ENCODE data around the gene IL12A. TPM values are rescaled to one million over a fixed set of nuclear protein-coding genes. Genes with fewer than 3 reads are reported as not detected.

The IL12A gene
- total RNA-seq, 1 donor from 2014 or later = 6.6 TPM

DNA sequence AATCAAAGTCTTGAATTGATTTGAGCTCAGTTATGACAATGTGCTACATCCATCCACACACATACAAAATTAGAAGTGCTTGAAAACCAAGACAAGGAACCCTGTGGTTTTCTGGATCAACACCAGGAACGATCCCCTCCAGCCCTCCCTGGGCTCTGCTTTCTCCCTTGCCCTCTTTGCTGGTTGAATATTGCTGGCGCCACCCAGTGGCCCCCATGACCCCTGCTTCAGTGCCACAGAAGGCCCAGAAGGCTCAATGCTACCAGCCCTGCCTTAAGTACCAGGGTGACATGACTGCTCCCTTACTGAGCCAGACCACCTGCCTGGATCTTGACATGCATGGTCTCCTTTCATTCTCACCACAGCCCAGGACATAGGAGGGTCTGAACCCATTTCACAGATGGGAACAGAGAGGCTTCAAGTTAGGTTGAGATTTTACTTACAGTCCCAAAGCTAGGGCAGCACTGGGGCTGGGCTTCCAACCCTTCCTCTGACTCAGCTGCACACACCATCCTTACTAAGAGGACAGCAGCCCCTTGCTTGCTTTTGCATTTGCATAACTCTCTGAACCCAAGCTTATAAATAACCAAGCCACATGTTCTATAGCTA, 15.0 kb downstream of the IL12A start:
- no peak overlapping the region for H3K27ac ChIP-seq
- no peaks in the 10 kb centered on the region for H3K9me3 ChIP-seq
- intact Hi-C loops (cut with DNase I) = loop anchor here (10.0 kb wide), 1 partner anchor 189 kb away; no protein-coding TSS in a partner anchor
- TF ChIP-seq, protein P1, sequence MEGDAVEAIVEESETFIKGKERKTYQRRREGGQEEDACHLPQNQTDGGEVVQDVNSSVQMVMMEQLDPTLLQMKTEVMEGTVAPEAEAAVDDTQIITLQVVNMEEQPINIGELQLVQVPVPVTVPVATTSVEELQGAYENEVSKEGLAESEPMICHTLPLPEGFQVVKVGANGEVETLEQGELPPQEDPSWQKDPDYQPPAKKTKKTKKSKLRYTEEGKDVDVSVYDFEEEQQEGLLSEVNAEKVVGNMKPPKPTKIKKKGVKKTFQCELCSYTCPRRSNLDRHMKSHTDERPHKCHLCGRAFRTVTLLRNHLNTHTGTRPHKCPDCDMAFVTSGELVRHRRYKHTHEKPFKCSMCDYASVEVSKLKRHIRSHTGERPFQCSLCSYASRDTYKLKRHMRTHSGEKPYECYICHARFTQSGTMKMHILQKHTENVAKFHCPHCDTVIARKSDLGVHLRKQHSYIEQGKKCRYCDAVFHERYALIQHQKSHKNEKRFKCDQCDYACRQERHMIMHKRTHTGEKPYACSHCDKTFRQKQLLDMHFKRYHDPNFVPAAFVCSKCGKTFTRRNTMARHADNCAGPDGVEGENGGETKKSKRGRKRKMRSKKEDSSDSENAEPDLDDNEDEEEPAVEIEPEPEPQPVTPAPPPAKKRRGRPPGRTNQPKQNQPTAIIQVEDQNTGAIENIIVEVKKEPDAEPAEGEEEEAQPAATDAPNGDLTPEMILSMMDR (IDR thresholded peaks at IDR 0.05) = peak in 1 of 3 experiments; percentile 9
- TF ChIP-seq POLR2A (IDR thresholded peaks at IDR 0.05) = no peak
- H3K4me3 ChIP-seq = no peak overlapping the region
- H3K27me3 ChIP-seq = no peaks in the 10 kb centered on the region
- H3K36me3 ChIP-seq = no peaks in the 10 kb centered on the region
- no peaks in the 10 kb centered on the region for H3K4me1 ChIP-seq
- no peak for DNase-seq (ENCODE audit: extremely low spot score in 2 of 2)

DNA sequence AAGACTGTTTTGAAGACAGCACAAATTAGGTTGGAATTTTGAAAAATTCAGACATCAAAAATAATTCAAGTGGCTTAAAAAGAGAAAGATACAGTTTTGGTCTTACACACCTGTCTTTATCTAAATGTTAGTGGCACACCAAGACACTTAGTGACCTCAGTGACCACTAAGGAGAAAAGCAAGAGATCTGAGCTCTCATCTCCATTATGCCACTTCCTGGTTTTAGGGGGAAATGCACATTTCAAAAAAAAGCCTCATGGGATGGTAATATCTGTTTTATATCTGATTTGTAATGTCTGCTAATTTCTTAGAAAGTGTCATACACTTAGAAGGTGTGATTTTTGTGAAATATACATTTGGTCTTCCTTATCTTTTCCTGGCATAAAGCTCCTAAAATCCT, 16.4 kb downstream of the IL12A start:
- H3K4me1 ChIP-seq = no peaks in the 10 kb centered on the region
- TF ChIP-seq POLR2A (IDR thresholded peaks at IDR 0.05) (no peak), POLR2AphosphoS5 (IDR thresholded peaks at IDR 0.05; ENCODE audit: insufficient read depth in 1 of 2, low read depth in 1 of 2) (no peak)
- TF ChIP-seq, protein P1 (IDR thresholded peaks at IDR 0.05) = no peak
- no peaks in the 10 kb centered on the region for H3K27me3 ChIP-seq
- no peaks in the 10 kb centered on the region for H3K9me3 ChIP-seq
- H3K27ac ChIP-seq = no peak overlapping the region
- no peak for DNase-seq (ENCODE audit: extremely low spot score in 2 of 2)
- intact Hi-C loops (cut with DNase I) = loop anchor here (10.0 kb wide), 1 partner anchor 190 kb away; no protein-coding TSS in a partner anchor
- H3K4me3 ChIP-seq = no peak overlapping the region
- H3K36me3 ChIP-seq = no peaks in the 10 kb centered on the region

DNA sequence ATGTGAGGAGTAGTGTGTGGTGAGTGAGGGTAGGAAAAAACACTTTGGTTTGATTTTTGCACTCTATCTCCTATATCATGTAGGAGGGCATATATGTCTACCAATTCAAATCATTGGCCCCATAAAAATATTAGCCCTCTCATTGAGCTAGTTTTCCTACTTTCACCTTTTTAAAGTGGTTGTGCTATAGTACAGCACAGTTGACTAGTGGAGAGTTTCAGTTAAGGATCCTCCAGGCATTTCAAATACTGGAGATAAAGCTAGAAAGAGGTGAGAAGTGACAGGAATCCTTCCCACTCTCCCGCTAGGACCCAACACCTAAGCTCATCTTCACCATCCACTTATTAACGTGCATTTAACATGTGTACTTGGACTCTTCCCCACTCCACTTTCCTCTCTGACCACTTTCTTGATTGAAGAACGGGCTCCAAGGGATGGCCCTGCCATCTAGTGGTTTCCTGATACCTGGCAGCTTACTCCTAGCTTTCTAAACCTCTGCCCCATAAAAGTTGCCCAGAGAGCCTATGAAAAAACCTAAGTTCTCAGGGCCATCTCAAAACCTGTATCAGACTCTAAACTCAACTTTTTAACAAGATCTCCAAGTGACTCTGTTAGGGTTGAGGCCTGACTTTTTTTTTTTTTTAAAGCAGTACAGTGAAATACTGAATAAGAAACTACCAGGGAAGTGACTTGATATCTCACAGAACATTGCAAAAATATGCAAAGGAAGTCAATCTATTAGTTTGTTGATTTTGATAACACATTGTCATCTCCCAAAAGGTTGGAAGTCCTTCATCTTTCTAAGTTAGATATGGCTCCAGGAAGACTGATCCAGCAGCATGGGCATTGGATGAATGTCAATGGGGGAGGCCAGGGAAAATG, 17.9 kb downstream of the IL12A start:
- Histone ChIP-seq H3K27me3 (no peaks in the 10 kb centered on the region), H3K4me3 (no peak overlapping the region), H3K36me3 (no peaks in the 10 kb centered on the region), H3K9me3 (no peaks in the 10 kb centered on the region), H3K4me1 (no peaks in the 10 kb centered on the region), H3K27ac (no peak overlapping the region)
- no peak for DNase-seq (ENCODE audit: extremely low spot score in 2 of 2)
- TF ChIP-seq POLR2A (IDR thresholded peaks at IDR 0.05) (no peak), POLR2AphosphoS5 (IDR thresholded peaks at IDR 0.05; ENCODE audit: insufficient read depth in 1 of 2, low read depth in 1 of 2) (no peak)
- TF ChIP-seq, protein P1 (IDR thresholded peaks at IDR 0.05) = peak; percentile 45 to 60 (median 59)
- intact Hi-C loops (cut with DNase I) = loop anchor here (10.0 kb wide), 1 partner anchor 192 kb away; no protein-coding TSS in a partner anchor

DNA sequence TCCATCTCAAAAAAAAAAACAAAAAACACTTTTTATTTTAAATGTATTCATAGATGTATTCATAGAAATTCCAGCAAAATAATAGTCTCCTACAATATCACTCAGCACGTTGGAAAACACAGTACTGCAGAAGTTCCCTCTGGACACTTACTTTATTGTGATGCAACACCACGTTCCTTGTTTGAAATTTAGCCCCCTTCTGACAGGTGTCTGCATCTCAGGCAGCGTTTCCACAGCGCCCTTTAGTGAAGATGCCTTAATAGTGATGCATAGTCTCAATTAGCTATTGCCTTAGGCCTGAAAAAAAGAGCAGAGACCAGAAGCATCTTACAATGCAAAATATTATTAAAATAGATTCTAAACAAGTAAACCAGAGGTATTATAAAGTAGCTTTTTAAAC, 20.3 kb downstream of the IL12A start:
- Histone ChIP-seq H3K27me3 (no peaks in the 10 kb centered on the region), H3K4me1 (no peaks in the 10 kb centered on the region), H3K4me3 (no peak overlapping the region), H3K9me3 (no peaks in the 10 kb centered on the region), H3K27ac (no peak overlapping the region), H3K36me3 (no peaks in the 10 kb centered on the region)
- intact Hi-C loops (cut with DNase I) = loop anchor here (10.0 kb wide), 1 partner anchor 194 kb away; no protein-coding TSS in a partner anchor
- no peak for TF ChIP-seq POLR2A (IDR thresholded peaks at IDR 0.05)
- TF ChIP-seq, protein P1 (IDR thresholded peaks at IDR 0.05) = no peak
- no peak for TF ChIP-seq POLR2AphosphoS5 (IDR thresholded peaks at IDR 0.05; ENCODE audit: insufficient read depth in 1 of 2, low read depth in 1 of 2)
- no peak for DNase-seq (ENCODE audit: extremely low spot score in 2 of 2)

Data from vagina (tissue), 2 donors.